Measurements from ENCODE around the gene FAM180B.
"Not testable (repeated sequence)": the region's sequence is repeated elsewhere in the genome, so short reads cannot be mapped to it uniquely, and the experiment has no call there.

Gene FAM180B

DNA sequence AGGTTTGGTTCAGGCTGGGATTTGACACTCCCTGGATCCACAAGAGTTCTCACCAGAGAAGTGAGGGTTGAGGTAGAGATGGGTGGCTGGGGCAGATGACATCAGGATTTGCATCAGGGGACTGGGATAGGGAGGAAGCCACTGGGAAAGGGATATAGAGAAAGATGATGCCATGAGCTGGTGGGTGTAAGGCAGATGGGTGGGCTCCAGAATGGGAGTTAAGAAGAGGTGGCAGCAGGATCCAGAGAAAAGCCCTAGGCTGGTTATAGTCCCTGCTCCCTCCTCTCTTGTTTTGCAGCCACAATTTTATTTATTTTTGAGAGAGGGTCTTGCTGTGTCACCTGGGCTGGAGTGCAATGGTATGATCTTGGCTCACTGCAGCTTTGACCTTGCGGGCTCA lies 9.5 kb downstream of the FAM180B start:
- DNase-seq = no peak

DNA sequence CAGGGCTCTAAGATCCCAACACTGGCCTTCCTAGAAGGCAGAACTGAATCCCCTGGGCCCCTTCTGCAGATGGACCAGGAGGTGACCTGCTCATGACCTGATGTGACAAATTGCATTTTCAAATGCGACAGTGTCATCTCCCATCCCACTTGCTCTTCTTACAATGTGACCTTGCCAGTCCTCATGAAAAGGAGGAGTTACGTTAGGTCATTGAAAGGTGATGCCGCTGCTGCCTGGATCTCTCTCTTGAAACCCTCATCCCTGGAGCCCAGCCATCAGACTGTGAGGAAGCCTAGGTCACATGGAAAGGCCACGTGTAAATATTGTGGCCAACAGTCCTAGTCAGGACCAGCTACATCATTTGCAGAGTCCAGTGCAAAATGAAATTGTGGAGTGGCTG lies 13.4 kb downstream of the FAM180B start:
- no peak for DNase-seq

DNA sequence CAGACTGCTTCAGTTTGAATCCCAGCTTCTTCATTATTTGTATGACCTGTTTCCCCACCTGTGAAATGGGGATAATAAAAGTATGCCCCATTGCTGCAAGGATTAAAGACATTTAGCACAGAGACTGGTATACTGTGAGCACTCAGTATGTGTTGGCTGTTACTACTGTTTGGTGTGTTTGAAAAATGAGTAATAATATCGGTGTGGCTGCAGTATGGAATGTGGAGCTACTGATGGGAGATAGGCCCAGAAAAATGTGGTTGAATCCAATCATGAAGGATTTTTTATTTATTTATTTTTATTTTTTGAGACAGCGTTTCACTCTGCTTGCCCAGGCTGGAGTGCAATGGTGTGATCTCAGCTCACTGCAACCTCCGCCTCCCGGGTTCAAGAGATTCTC lies 16.8 kb downstream of the FAM180B start:
- no peak for DNase-seq

DNA sequence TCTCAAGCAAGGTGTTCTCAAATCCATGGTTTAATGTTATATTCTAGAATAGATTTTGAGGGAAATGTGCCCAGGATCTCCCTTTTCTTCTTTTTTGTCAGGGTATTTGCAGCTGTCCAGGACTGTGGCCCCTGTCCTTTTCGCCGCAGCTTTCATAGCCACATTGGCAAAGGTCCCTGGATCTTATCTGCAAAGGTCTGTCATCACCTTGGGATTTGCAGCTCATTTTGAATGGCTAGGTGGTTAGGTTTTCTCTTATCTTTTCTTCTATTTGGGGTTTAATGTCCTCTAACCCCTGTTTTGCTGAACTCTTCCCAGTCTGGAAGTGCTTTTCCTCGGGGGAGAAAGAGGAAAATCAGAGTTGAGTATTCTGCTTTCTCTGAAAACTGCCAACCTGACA lies 19.4 kb downstream of the FAM180B start:
- no peak for DNase-seq

GRCh38 chr11:47606731-47607130 lies 20.3 kb downstream of the FAM180B start:
- DNase-seq = no peak

- no peak for DNase-seq
Measured at GRCh38 chr11:47607380-47607779, 20.9 kb downstream of the FAM180B start.

DNA sequence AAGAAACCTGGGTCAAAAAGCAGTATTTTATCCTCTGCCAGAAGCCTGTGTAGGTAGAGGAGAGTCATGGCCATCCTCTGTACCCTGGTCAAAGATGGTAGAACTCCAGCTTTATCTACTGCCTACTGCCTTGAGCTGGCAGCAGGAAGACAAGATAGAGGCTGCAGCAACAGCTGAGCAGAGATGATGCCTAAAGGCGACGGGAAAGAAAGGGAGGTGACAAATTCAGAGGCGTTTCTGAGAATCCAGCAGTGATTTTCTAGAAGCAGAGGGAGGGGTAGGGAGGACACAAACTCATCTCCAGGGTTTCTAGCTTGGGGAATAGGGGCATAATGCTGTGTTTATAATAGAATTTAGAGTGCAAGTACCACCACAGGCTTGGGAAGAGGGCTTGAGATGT lies 23.2 kb downstream of the FAM180B start:
- no peak for DNase-seq

DNA sequence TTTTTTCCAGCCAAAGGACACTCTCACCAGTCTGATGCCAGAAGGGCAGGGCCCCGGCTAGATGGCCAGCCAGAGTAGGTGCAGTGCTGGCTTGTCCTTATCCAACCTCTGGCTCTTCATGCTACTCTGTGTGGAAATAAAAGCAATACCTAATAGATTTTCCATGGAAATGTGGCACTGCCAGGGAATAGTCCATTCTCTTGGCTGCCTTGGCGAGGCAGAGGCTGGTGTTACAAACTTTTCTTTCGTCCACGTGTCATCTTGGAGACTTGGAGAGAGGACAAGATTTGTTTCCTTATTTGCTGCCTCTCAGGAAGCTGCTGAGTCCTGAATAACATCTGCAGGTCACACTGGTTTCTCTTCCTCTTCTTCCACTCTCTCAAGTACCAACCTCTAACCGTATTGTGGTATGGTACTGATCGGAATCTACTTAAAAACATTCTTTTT lies 24.9 kb downstream of the FAM180B start:
- no peak for DNase-seq

- DNase-seq = no peak
Measured at GRCh38 chr11:47615249-47615648, 28.8 kb downstream of the FAM180B start.

DNA sequence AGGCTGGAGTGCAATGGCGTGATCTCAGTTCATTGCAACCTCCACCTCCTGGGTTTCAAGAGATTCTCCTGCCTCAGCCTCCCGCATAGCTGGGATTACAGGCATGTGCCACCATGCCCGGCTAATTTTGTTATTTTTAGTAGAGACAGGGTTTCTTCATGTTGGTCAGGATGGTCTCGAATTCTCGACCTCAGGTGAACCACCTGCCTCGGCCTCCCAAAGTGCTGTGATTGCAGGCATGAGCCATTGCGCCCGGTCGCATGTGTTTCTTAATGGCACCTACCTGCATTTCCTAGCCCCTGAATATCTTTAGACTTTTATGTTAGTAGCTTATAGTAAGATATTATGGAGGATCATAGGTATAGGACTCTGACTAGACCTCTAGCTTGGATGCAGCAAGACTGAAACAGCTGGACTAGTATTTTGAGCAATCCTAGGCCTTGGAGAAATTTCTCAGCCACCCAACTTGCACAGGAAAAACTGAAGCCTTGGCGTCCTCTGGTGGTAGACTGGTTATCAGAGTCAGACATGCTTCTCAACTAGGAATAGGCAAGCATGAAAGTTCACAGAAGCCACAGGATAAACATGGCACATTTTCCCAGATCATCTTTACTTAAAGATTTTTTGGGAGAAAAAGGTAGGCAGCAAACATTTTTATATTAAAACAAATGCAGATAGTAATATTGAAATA lies 30.4 kb downstream of the FAM180B start:
- no peak for DNase-seq

DNA sequence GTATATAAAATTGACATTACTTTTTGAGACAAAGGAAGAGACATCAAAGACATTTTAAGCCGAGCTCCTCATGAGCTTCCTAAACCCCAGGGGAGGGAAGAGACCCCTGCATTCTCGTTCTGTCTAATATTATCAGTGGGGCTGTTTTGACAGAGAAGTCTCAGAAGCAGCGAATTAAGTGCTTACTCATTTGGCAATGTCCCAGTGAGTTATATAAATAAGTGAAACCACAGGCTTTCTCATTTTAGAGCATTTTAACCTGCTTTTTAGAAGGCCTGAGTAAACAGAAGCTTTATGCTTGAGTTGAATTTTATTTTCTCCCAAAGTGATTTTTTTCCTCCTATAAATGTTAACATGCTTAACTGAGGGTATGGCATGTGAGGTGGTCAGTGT lies 30.9 kb downstream of the FAM180B start:
- no peak for DNase-seq

DNA sequence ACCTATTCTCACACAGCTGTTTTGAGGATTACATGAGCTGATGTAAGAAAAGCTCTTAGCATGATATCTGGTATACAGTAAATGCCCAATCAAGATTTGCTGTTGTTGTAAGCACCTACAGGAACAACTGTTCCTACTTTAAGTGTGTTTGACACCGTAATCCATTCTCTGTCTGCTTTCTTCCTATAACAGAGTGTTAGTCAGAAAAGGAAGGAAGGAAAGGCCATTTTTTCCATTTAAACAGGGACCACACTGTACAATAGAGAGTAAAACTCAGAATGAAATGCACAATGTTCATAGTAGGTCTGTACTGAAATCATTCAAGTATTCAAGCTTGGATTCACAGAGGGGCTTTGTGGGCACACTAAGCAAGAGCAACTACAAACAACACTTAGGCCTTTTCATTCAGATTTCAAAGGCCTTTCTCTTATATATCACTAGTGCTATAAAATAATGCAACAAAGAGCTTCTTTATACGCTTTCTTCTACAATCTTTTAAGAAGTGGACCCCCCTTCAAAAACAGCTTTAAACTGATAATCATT lies 34.4 kb downstream of the FAM180B start:
- no peak for DNase-seq

- no peak for DNase-seq
Measured at GRCh38 chr11:47626234-47626633, 39.8 kb downstream of the FAM180B start.

GRCh38 chr11:47628026-47628425 lies 41.5 kb downstream of the FAM180B start:
- DNase-seq = no peak

DNA sequence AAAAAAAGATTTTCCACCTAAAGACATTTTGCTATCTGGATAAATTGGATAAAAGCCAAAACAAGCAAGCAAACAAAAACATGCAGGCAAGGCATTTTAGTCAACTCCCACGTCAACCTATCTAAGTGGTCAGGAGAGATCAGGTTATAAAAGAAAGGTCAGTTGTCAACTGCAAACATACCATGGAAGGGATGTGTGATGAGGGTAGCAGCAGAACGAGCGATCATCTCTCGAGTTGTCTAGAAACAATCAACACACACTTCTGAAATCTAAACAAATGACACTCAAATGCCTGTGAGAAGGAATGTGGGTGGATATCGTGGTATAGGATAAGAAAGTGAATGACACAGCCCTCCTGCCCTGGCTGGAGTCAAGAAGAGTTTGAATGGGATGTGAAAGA lies 45.0 kb downstream of the FAM180B start:
- no peak for DNase-seq

- DNase-seq = not testable (repeated sequence)
Measured at GRCh38 chr11:47636331-47636730, 49.9 kb downstream of the FAM180B start.

Data from NCI-H1048 (cell line).